Tibial artery (tissue), 4 donors: ENCODE results near the gene C22orf31.

Source experiments
- DNase-seq, 2 donors: peaks; one replicate each; pipeline ENCODE4 v3.0.0-alpha.2; 2019
- H3K27ac ChIP-seq, 2 donors: fragments of 200-600 bp; sonication (generic) in 1 of 2; 1 replicate in 1 of 2; 2 replicates in 1 of 2; pipeline ENCODE4 v1.5.1; 2018 to 2019; ENCODE audit warnings: mild to moderate bottlenecking in 1 of 2
- H3K27me3 ChIP-seq, 2 donors: fragments of 200-600 bp; sonication (generic) in 1 of 2; one replicate each; pipeline versions ENCODE4 v1.5.1 to v1.6.0; 2016 to 2019
- H3K36me3 ChIP-seq, 3 donors: fragments of 200-600 bp; sonication (generic) in 2 of 3; one replicate each; pipeline ENCODE4 v1.5.1; 2016 to 2019; ENCODE audit warnings: mild to moderate bottlenecking in 2 of 3
- H3K4me1 ChIP-seq, 4 donors: fragments of 200-600 bp; sonication (generic) in 2 of 4; 1 replicate in 3 of 4; 2 replicates in 1 of 4; pipeline ENCODE4 v1.5.1; 2016 to 2019
- H3K4me3 ChIP-seq, 2 donors: fragments of 200-600 bp; sonication (generic) in 1 of 2; 1 replicate in 1 of 2; 2 replicates in 1 of 2; pipeline ENCODE4 v1.5.1; 2018 to 2019; ENCODE audit warnings: mild to moderate bottlenecking in 2 of 2
- H3K9me3 ChIP-seq, 3 donors: fragments of 200-600 bp; sonication (generic) in 1 of 3; one replicate each; pipeline ENCODE4 v1.5.1; 2016 to 2019
- intact Hi-C: fragments of 100-400 bp; cut with DNase I; formaldehyde crosslinking; loops from one replicate; pipeline ENCODE4 v1.15.0; 2023; ENCODE audit warnings: low total_unique reads
- TF ChIP-seq, protein P1 (sequence below), 2 experiments: fragments of 200-600 bp in 1 of 2; fragments of 450-650 bp in 1 of 2; IDR thresholded peaks; one replicate each; pipeline ENCODE4 v1.5.1; 2017 to 2019; ENCODE audit warnings: antibody characterized with exemption in 2 of 2, mild to moderate bottlenecking in 1 of 2, moderate library complexity in 1 of 2

C22orf31 gene

GRCh38 chr22:29073618-29074275, 12.1 kb upstream of the C22orf31 start:
- no peaks in the 10 kb centered on the region for H3K27me3 ChIP-seq
- TF ChIP-seq, protein P1, sequence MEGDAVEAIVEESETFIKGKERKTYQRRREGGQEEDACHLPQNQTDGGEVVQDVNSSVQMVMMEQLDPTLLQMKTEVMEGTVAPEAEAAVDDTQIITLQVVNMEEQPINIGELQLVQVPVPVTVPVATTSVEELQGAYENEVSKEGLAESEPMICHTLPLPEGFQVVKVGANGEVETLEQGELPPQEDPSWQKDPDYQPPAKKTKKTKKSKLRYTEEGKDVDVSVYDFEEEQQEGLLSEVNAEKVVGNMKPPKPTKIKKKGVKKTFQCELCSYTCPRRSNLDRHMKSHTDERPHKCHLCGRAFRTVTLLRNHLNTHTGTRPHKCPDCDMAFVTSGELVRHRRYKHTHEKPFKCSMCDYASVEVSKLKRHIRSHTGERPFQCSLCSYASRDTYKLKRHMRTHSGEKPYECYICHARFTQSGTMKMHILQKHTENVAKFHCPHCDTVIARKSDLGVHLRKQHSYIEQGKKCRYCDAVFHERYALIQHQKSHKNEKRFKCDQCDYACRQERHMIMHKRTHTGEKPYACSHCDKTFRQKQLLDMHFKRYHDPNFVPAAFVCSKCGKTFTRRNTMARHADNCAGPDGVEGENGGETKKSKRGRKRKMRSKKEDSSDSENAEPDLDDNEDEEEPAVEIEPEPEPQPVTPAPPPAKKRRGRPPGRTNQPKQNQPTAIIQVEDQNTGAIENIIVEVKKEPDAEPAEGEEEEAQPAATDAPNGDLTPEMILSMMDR (IDR thresholded peaks at IDR 0.05) = no peak
- H3K4me3 ChIP-seq = peak overlapping the region; percentile 57 to 81
- H3K36me3 ChIP-seq = no peaks in the 10 kb centered on the region
- peaks cover 0 to 32% (median 25%) of the 10 kb centered on the region in 4 donors for H3K4me1 ChIP-seq
- H3K27ac ChIP-seq = peak overlapping the region; percentile 42 to 52
- DNase-seq = peak in 1 of 2 donors; percentile 45
- H3K9me3 ChIP-seq = no peaks in the 10 kb centered on the region
- intact Hi-C loops = no loop called here

DNA sequence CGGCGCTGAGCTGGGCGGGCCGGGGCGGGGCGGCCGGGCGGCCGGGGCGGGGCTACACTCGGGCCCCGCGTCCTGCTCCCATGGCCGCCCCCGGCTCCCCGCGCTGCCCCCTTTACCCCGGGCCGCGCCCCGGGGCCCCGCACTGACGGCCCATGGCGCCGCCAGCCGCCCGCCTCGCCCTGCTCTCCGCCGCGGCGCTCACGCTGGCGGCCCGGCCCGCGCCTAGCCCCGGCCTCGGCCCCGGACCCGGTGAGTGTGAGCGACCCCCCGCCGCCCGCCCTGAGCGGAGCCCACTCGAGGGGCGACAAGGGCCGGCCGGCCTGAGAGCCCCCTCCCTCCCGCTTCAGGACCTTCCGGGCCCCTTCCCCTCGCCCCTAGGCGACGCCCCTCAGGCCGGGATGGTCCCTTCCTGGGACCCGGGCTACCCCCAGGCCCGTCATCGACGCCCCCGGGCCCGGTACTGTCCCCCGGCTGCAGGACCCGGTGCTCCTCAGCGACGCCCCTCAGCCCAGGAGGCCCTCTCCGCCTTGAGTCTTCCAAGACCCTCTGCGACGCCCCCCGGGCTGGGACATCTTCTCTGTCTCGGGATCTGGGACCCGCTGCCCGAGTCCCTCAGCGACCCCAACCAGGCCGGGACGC, 11.5 kb upstream of the C22orf31 start, which contains the start of gene KREMEN1:
Gene KREMEN1, plus strand, starts transcription at position 57 of the 639 bp plus-strand sequence. Its CDS starts 96 bp downstream, at position 153.
- Histone ChIP-seq H3K27me3 (no peaks in the 10 kb centered on the region), H3K27ac (peak within 1 kb of the TSS; percentile 42 to 52), H3K4me1 (peaks cover 0 to 32% (median 25%) of the 10 kb centered on the region in 4 donors), H3K36me3 (no peaks in the 10 kb centered on the region), H3K4me3 (peak within 1 kb of the TSS; percentile 57 to 81), H3K9me3 (no peaks in the 10 kb centered on the region)
- intact Hi-C loops = no loop called here
- DNase-seq = no peak
- TF ChIP-seq, protein P1 (IDR thresholded peaks at IDR 0.05) = no peak

GRCh38 chr22:29072193-29072978, 10.8 kb upstream of the C22orf31 start:
- intact Hi-C loops = no loop called here
- H3K4me1 ChIP-seq = peaks cover 0 to 32% (median 25%) of the 10 kb centered on the region in 4 donors
- no peaks in the 10 kb centered on the region for H3K27me3 ChIP-seq
- peak overlapping the region; percentile 57 to 81 for H3K4me3 ChIP-seq
- H3K36me3 ChIP-seq = no peaks in the 10 kb centered on the region
- no peaks in the 10 kb centered on the region for H3K9me3 ChIP-seq
- TF ChIP-seq, protein P1 (IDR thresholded peaks at IDR 0.05) = no peak
- DNase-seq = peak; percentile 79 to 88
- no peak overlapping the region for H3K27ac ChIP-seq

DNA sequence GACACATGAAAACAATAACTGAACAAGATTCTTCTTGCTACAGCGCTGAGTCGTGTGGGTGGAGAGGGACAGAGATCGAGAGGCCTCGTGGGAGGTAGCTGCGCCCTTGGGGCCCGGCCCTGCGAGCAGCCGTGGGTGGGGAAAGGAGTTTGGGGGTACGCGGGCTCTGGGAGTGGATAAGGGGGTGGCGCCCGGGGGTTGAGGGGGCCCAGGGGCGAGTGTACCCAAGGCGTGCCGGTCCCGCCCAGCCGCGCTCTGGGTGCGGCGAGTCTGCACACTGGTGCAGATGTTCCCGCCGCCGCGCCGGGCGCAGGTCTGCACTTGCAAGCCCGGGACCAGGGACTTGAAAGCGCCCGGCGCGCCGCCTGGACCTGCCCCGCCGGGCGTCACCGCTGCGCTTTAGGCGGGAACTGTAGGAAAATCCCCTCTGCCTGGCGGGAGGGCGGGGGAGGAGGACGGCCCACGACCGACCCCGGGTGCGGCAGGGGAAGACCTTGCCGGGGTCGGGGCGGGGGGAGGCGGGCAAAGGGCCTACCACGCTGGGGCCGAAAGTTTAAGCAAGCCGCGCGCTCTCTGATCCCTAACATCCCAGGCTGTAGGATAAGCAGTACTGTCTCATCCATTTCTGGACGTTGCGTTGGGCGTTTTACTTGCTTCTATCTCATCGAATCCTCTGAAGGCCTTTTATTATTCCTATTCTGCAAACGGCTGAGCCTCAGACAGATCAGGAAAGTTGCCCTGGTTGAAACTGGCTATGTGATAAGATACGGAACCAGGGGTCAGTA, 9.8 kb upstream of the C22orf31 start:
- Histone ChIP-seq H3K4me1 (peaks cover 0 to 32% (median 25%) of the 10 kb centered on the region in 4 donors), H3K27ac (no peak overlapping the region), H3K27me3 (no peaks in the 10 kb centered on the region), H3K4me3 (peak overlapping the region; percentile 57 to 81), H3K9me3 (no peaks in the 10 kb centered on the region), H3K36me3 (no peaks in the 10 kb centered on the region)
- DNase-seq = no peak
- TF ChIP-seq, protein P1 (IDR thresholded peaks at IDR 0.05) = no peak
- intact Hi-C loops = no loop called here

DNA sequence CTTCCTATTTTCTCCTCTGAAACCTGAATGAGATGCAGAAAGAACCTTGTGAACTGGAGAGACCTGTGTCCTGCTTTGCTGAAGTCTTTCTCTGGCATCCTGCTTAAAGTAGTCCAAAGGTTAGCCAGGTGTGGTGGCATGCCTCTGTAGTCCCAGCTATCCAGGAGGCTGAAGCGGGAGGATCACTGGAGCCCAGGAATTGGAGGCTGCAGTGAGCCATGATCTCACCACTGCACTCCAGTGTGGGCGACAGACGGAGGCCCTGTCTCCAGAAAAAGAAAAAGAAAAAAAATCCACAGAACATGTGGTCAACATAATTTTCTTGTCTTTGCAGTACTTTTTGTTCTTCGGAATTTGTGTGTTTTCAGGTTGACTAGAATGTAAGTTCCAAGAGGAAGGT, 8.9 kb upstream of the C22orf31 start:
- TF ChIP-seq, protein P1 (IDR thresholded peaks at IDR 0.05) = no peak
- peaks cover 0 to 32% (median 25%) of the 10 kb centered on the region in 4 donors for H3K4me1 ChIP-seq

More for the DNA sequence above, 8.9 kb upstream of the C22orf31 start:
- no peaks in the 10 kb centered on the region for H3K36me3 ChIP-seq
- H3K4me3 ChIP-seq = no peak overlapping the region
- no peaks in the 10 kb centered on the region for H3K9me3 ChIP-seq
- intact Hi-C loops = no loop called here
- DNase-seq = no peak
- no peak overlapping the region for H3K27ac ChIP-seq
- no peaks in the 10 kb centered on the region for H3K27me3 ChIP-seq
